CD14-positive monocyte (primary cell): Measurements from ENCODE around the gene TALDO1. TPM values are rescaled to one million over a fixed set of nuclear protein-coding genes. Genes with fewer than 3 reads are reported as not detected.

Experiments
- DNase-seq, 3 donors: peaks; one replicate each; pipeline ENCODE4 v3.0.0-alpha.2; 2011 to 2022
- H2AFZ ChIP-seq: 2 replicates; pipeline ENCODE4 v1.6.0; 2012; ENCODE audit warnings: mild to moderate bottlenecking, low read depth, low read length, inconsistent platforms; ENCODE audit not compliant: insufficient read depth, poor library complexity, severe bottlenecking
- H3K27ac ChIP-seq, 2 donors: 1 replicate in 1 of 2; 2 replicates in 1 of 2; pipeline ENCODE4 v1.5.1; 2012 to 2013; ENCODE audit warnings: low read length in 2 of 2, control low read depth in 1 of 2, inconsistent platforms in 1 of 2, low read depth in 1 of 2, mild to moderate bottlenecking in 1 of 2
- H3K27me3 ChIP-seq, 2 donors: one replicate each; pipeline versions ENCODE4 v1.6.0 to v1.6.1; 2011 to 2013; ENCODE audit warnings: low read length in 2 of 2; ENCODE audit not compliant: control insufficient read depth in 2 of 2, insufficient read depth in 2 of 2
- H3K36me3 ChIP-seq, 2 donors: replicated peaks in 1 of 2; 1 replicate in 1 of 2; 2 replicates in 1 of 2; pipeline versions ENCODE4 v1.5.1 to v1.6.1; 2012 to 2013; ENCODE audit warnings: low read length in 2 of 2, control low read depth in 1 of 2, inconsistent platforms in 1 of 2, mild to moderate bottlenecking in 1 of 2; ENCODE audit not compliant: insufficient read depth in 2 of 2, control insufficient read depth in 1 of 2
- H3K4me1 ChIP-seq, 2 donors: 1 replicate in 1 of 2; 2 replicates in 1 of 2; pipeline versions ENCODE4 v1.5.1 to v1.6.1; 2012 to 2013; ENCODE audit warnings: low read length in 2 of 2, control low read depth in 1 of 2, inconsistent platforms in 1 of 2, mild to moderate bottlenecking in 1 of 2, moderate library complexity in 1 of 2; ENCODE audit not compliant: insufficient read depth in 2 of 2, control insufficient read depth in 1 of 2
- H3K4me2 ChIP-seq: replicated peaks from 2 replicates; pipeline ENCODE3; 2012; ENCODE audit warnings: low read length, moderate library complexity, mild to moderate bottlenecking; ENCODE audit not compliant: poor library complexity, severe bottlenecking; ENCODE audit errors: extremely low read depth
- H3K4me3 ChIP-seq, 3 experiments: fragments of 200-600 bp in 1 of 3; sonication (generic) in 1 of 3; replicated peaks in 1 of 3; 1 replicate in 2 of 3; 2 replicates in 1 of 3; pipeline ENCODE4 v1.5.1; 2011 to 2013; ENCODE audit warnings: low read length in 3 of 3, mild to moderate bottlenecking in 3 of 3, control low read depth in 2 of 3, low read depth in 2 of 3, inconsistent platforms in 1 of 3, moderate library complexity in 1 of 3
- H3K79me2 ChIP-seq: 2 replicates; pipeline ENCODE4 v1.6.0; 2012; ENCODE audit warnings: mild to moderate bottlenecking, control low read depth, inconsistent platforms, low read length, moderate library complexity; ENCODE audit not compliant: insufficient read depth
- H3K9ac ChIP-seq: 2 replicates; pipeline ENCODE4 v1.6.0; 2017; ENCODE audit warnings: low read length, mild to moderate bottlenecking; ENCODE audit not compliant: insufficient read depth, poor library complexity, severe bottlenecking
- H3K9me3 ChIP-seq, 2 donors: replicated peaks in 1 of 2; 1 replicate in 1 of 2; 2 replicates in 1 of 2; pipeline versions ENCODE4 v1.5.1 to v1.6.1; 2012 to 2013; ENCODE audit warnings: low read length in 2 of 2, control low read depth in 1 of 2; ENCODE audit not compliant: control insufficient read depth in 1 of 2, insufficient read depth in 1 of 2
- H4K20me1 ChIP-seq: 2 replicates; pipeline ENCODE4 v1.6.0; 2012; ENCODE audit warnings: mild to moderate bottlenecking, low read length, control low read depth, moderate library complexity; ENCODE audit not compliant: insufficient read depth
- H3K27ac Mint-ChIP-seq, 7 donors: one replicate each; pipeline ENCODE4 v1.8.0; 2020; ENCODE audit warnings: mild to moderate bottlenecking in 7 of 7, mixed read lengths in 7 of 7, moderate library complexity in 6 of 7, inconsistent platforms in 2 of 7
- H3K27me3 Mint-ChIP-seq, 3 donors: one replicate each; pipeline ENCODE4 v1.8.0; 2021 to 2022; ENCODE audit warnings: low read depth in 3 of 3, mild to moderate bottlenecking in 3 of 3, mixed read lengths in 3 of 3, moderate library complexity in 3 of 3, inconsistent platforms in 1 of 3
- H3K36me3 Mint-ChIP-seq, 2 donors: one replicate each; pipeline ENCODE4 v1.8.0; 2020; ENCODE audit warnings: mixed read lengths in 2 of 2, inconsistent platforms in 1 of 2, mild to moderate bottlenecking in 1 of 2
- H3K4me1 Mint-ChIP-seq: one replicate; pipeline ENCODE4 v1.8.0; 2020; ENCODE audit warnings: mild to moderate bottlenecking, mixed read lengths
- H3K4me3 Mint-ChIP-seq, 2 donors: one replicate each; pipeline ENCODE4 v1.8.0; 2020; ENCODE audit warnings: mild to moderate bottlenecking in 2 of 2, mixed read lengths in 2 of 2, moderate library complexity in 1 of 2
- H3K9me3 Mint-ChIP-seq, 7 donors: one replicate each; pipeline ENCODE4 v1.8.0; 2020 to 2022; ENCODE audit warnings: mixed read lengths in 7 of 7, mild to moderate bottlenecking in 6 of 7, moderate library complexity in 6 of 7, inconsistent platforms in 2 of 7
- CTCF ChIP-seq: fragments of 200-600 bp; IDR thresholded peaks from one replicate; pipeline ENCODE4 v1.8.0; 2022; ENCODE audit warnings: antibody characterized with exemption, mild to moderate bottlenecking
- WGBS: methylation state at CpG from one replicate; pipeline ENCODE4 v1.1.5; 2013; ENCODE audit warnings: missing lambda C conversion rate; ENCODE audit not compliant: insufficient coverage; 5-methylcytosine and 5-hydroxymethylcytosine counted together
- intact Hi-C, 2 donors: fragments of 100-400 bp; cut with micrococcal nuclease; formaldehyde crosslinking; loops; one replicate each; pipeline versions ENCODE4 v1.15.0 to v1.15.1; 2023
- polyA plus RNA-seq, 3 donors: library from polyadenylated mRNA; depleted of rRNA in 1 of 3; unstranded in 2 of 3; stranded (reverse) in 1 of 3; fragments of 300-500 nt in 2 of 3; fragments of >200 nt in 1 of 3; fragmentation: Illumina TruSeq in 2 of 3; gene quantifications; 1 replicate in 2 of 3; 2 replicates in 1 of 3; pipeline ENCODE4 v1.2.3, GENCODE V29; 2012 to 2021

The TALDO1 gene
- polyA plus RNA-seq, 3 donors: 502 to 1,249 (median 1,224) TPM

DNA sequence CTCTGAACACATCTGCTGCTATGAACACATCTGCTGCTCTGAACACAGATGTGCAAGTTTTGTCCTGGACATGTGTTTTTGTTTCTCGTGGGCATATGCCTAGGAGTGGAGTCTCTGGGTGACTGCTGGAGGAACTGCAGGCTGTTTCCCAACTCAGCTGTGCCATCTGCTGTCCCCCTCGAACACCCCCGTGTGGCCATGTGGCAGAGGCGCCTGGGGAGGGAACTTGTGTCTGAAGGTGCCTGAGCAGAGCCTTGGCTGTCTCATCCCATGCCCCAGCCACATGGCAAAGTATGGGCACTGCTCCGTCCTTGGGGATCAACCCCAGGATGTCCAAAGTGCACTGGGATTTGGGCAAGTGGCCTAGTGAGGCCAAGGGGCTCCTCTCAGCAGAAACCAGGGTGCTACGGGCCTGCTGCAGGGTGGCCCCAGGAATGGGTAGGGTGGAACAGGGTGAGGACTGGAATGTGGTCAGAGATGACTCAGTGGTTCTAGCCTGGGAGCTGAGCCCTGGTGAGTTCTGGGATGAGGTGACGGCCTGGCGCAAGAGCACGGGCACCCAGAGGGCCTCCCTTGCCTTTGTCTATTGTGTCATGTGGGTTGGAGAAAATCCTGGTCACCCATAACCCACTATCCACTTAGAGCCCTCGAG, 15.3 kb downstream of the TALDO1 start:
- 13% methylated on average over 5 of the region's 10 CpGs for WGBS
- peaks cover 66 to 82% of the 10 kb centered on the region in 2 donors for H3K36me3 Mint-ChIP-seq
- TF ChIP-seq CTCF: peak; percentile 39
- peaks cover 0 to 3% (median 0%) of the 10 kb centered on the region in 7 donors for H3K9me3 Mint-ChIP-seq
- no peak overlapping the region for H3K4me2 ChIP-seq
- no peak overlapping the region for H3K9ac ChIP-seq
- no peaks in the 10 kb centered on the region for H3K9me3 ChIP-seq
- intact Hi-C loops: no loop called here
- H3K27me3 ChIP-seq: no peaks in the 10 kb centered on the region
- H3K4me3 Mint-ChIP-seq: no peak overlapping the region
- peak in 2 of 3 donors; percentile 30 to 33 for DNase-seq
- no peak overlapping the region for H2AFZ ChIP-seq
- H3K79me2 ChIP-seq: peaks cover 33% of the 10 kb centered on the region
- H4K20me1 ChIP-seq: peaks cover 99% of the 10 kb centered on the region
- peak overlapping the region in 5 of 7 donors; percentile 49 to 80 (median 55) for H3K27ac Mint-ChIP-seq
- H3K36me3 ChIP-seq: peaks cover 68 to 97% of the 10 kb centered on the region in 2 donors
- peak overlapping the region; percentile 1 to 53 for H3K27ac ChIP-seq
- H3K27me3 Mint-ChIP-seq: no peaks in the 10 kb centered on the region
- H3K4me1 Mint-ChIP-seq: peaks cover 9% of the 10 kb centered on the region
- no peak overlapping the region for H3K4me3 ChIP-seq
- no peaks in the 10 kb centered on the region for H3K4me1 ChIP-seq

GRCh38 chr11:763073-763463, 15.8 kb downstream of the TALDO1 start:
- peaks cover 96% of the 10 kb centered on the region for H4K20me1 ChIP-seq
- Mint-ChIP-seq H3K9me3 (peaks cover 0 to 3% (median 0%) of the 10 kb centered on the region in 7 donors), H3K27ac (peak overlapping the region in 2 of 7 donors; percentile 55 to 74), H3K4me3 (no peak overlapping the region), H3K4me1 (peaks cover 9% of the 10 kb centered on the region), H3K36me3 (peaks cover 62 to 77% of the 10 kb centered on the region in 2 donors), H3K27me3 (no peaks in the 10 kb centered on the region)
- H3K4me1 ChIP-seq: no peaks in the 10 kb centered on the region
- H3K4me2 ChIP-seq: no peak overlapping the region
- no peaks in the 10 kb centered on the region for H3K9me3 ChIP-seq
- H3K36me3 ChIP-seq: peaks cover 64 to 92% of the 10 kb centered on the region in 2 donors
- intact Hi-C loops: no loop called here
- H3K4me3 ChIP-seq: no peak overlapping the region
- WGBS: 92% methylated on average over 6 of the region's 24 CpGs
- H3K79me2 ChIP-seq: peaks cover 28% of the 10 kb centered on the region
- no peaks in the 10 kb centered on the region for H3K27me3 ChIP-seq
- H3K27ac ChIP-seq: no peak overlapping the region
- H2AFZ ChIP-seq: no peak overlapping the region
- no peak for TF ChIP-seq CTCF
- H3K9ac ChIP-seq: no peak overlapping the region
- DNase-seq: no peak
